CD4-positive, alpha-beta memory T cell (primary cell): ENCODE results near the gene PRPSAP2. TPM values are rescaled to one million over a fixed set of nuclear protein-coding genes. Genes with fewer than 3 reads are reported as not detected.
A peak's percentile ranks its signal among the peaks of the same experiment; 100 is the strongest.

Experiments
- CTCF ChIA-PET: fragments of 350-600 bp; sonication (Branson Sonifier 250); formaldehyde crosslinking; loops from one replicate; lab custom pipeline; 2021; ENCODE audit warnings: inconsistent platforms; ENCODE audit not compliant: partially characterized antibody; lab: Charles Lee
- POLR2A ChIA-PET: fragments of 350-600 bp; sonication (Branson Sonifier 250); formaldehyde crosslinking; loops from one replicate; lab custom pipeline; 2021; ENCODE audit not compliant: partially characterized antibody; lab: Charles Lee
- DNase-seq, 5 donors: peaks; one replicate each; pipeline versions ENCODE4 v3.0.0 to v3.0.0-alpha.2; 2020 to 2022; ENCODE audit warnings: mixed read lengths in 1 of 5
- H3K27ac ChIP-seq: one replicate; pipeline ENCODE4 v1.7.0; 2013; ENCODE audit warnings: low read depth, low read length
- H3K27me3 ChIP-seq: 2 replicates; pipeline ENCODE4 v1.7.0; 2013; ENCODE audit warnings: mild to moderate bottlenecking, low read length, moderate library complexity; ENCODE audit not compliant: insufficient read depth
- H3K36me3 ChIP-seq: 2 replicates; pipeline ENCODE4 v1.7.0; 2013; ENCODE audit warnings: mild to moderate bottlenecking, low read length, moderate library complexity; ENCODE audit not compliant: insufficient read depth
- H3K4me1 ChIP-seq: 2 replicates; pipeline ENCODE4 v1.7.0; 2013; ENCODE audit warnings: mild to moderate bottlenecking, low read length, moderate library complexity; ENCODE audit not compliant: insufficient read depth
- H3K4me3 ChIP-seq, 2 donors: one replicate each; pipeline ENCODE4 v1.7.0; 2013; ENCODE audit warnings: low read length in 2 of 2, mild to moderate bottlenecking in 1 of 2
- H3K9me3 ChIP-seq, 2 donors: one replicate each; pipeline ENCODE4 v1.7.0; 2013; ENCODE audit warnings: low read length in 2 of 2, control low read depth in 1 of 2; ENCODE audit not compliant: control insufficient read depth in 1 of 2
- H3K27ac Mint-ChIP-seq, 7 donors: one replicate each; pipeline ENCODE4 v1.8.0; 2020 to 2021; ENCODE audit warnings: mixed read lengths in 7 of 7, mild to moderate bottlenecking in 6 of 7, inconsistent platforms in 3 of 7, moderate library complexity in 3 of 7
- H3K27me3 Mint-ChIP-seq, 2 donors: one replicate each; pipeline ENCODE4 v1.8.0; 2020 to 2021; ENCODE audit warnings: mixed read lengths in 2 of 2
- H3K36me3 Mint-ChIP-seq, 2 donors: one replicate each; pipeline ENCODE4 v1.8.0; 2020 to 2021; ENCODE audit warnings: mixed read lengths in 2 of 2, inconsistent platforms in 1 of 2, mild to moderate bottlenecking in 1 of 2
- H3K4me1 Mint-ChIP-seq, 4 donors: one replicate each; pipeline ENCODE4 v1.8.0; 2020 to 2021; ENCODE audit warnings: mixed read lengths in 4 of 4, mild to moderate bottlenecking in 1 of 4
- H3K4me3 Mint-ChIP-seq, 8 donors: one replicate each; pipeline ENCODE4 v1.8.0; 2020 to 2021; ENCODE audit warnings: mixed read lengths in 8 of 8, mild to moderate bottlenecking in 7 of 8, moderate library complexity in 6 of 8, inconsistent platforms in 3 of 8
- H3K9me3 Mint-ChIP-seq, 8 donors: one replicate each; pipeline ENCODE4 v1.8.0; 2020 to 2021; ENCODE audit warnings: mixed read lengths in 8 of 8, mild to moderate bottlenecking in 5 of 8, inconsistent platforms in 3 of 8, moderate library complexity in 1 of 8
- intact Hi-C: fragments of 100-400 bp; cut with micrococcal nuclease; formaldehyde crosslinking; loops from one replicate; pipeline ENCODE4 v1.15.1; 2023
- polyA plus RNA-seq, 2 donors: library from polyadenylated mRNA; unstranded; fragments of 300-500 nt; fragmentation: Illumina TruSeq; gene quantifications; one replicate each; pipeline ENCODE4 v1.2.3, GENCODE V29; 2021
- total RNA-seq, 2 experiments: library from RNA; stranded (reverse); gene quantifications; one replicate each; pipeline ENCODE4 v1.2.3, GENCODE V29; 2021

The PRPSAP2 gene
- total and polyA plus RNA-seq, 4 experiments from 2014 or later: 32.3 to 55.6 (median 49.3) TPM

DNA sequence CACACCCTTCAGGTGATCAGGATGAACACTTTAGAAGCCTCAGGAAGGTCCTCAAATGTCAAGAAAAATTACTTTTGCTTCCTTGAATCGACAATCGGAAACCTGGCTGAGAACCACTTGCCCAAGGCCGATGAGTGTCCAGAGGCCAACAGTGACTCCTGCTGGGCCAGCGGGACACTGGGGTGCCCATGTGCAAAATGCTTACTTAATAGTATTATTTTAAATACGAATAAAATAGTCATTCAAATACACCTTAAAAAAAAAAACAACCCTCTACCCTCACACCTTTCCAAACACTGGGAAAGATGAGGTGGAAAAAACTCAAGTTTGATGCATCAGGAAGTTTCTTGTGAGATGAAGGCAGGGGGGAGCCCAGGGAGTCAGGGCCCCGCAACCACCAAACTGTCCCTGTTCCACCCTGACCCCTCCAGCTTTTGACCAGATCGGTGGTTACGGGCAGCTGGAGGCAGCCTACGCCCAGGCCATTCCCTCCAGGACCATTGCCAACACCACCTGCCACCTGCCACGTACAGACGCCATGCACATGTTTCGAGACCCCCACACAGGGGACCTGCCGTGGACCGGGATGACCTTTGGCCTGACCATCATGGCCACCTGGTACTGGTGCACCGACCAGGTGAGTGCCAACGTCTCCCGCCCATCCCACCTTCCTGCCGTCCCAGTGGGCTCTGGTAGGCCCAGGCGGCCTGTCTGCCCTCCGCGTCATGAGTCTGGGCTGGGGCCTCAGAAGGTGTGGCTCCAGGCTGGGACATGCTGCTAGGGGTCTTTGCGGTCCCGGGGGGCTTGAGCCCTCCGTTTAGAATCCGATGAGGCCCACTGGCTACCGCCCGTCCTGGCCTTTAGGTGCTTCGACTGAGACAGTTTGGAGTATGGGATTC lies 112.9 kb downstream of the PRPSAP2 start:
- H3K27me3 Mint-ChIP-seq: no peaks in the 10 kb centered on the region
- no peak overlapping the region for H3K4me3 Mint-ChIP-seq
- Histone ChIP-seq H3K4me1 (peaks cover 4% of the 10 kb centered on the region), H3K9me3 (no peaks in the 10 kb centered on the region), H3K27ac (no peak overlapping the region), H3K27me3 (no peaks in the 10 kb centered on the region), H3K36me3 (no peaks in the 10 kb centered on the region), H3K4me3 (no peak overlapping the region)
- peak overlapping the region in 3 of 7 donors; percentile 35 to 78 (median 37) for H3K27ac Mint-ChIP-seq
- H3K4me1 Mint-ChIP-seq: peaks cover 5 to 14% (median 11%) of the 10 kb centered on the region in 4 donors
- H3K36me3 Mint-ChIP-seq: peaks cover 3 to 5% of the 10 kb centered on the region in 2 donors
- DNase-seq: no peak
- POLR2A ChIA-PET: no interaction called here
- intact Hi-C loops: no loop called here
- CTCF ChIA-PET: interaction anchor here (2.2 to 2.3 kb wide), 2 partner anchors 10 kb away, joined by 9 to 12 read pairs; no protein-coding TSS in a partner anchor
- no peaks in the 10 kb centered on the region for H3K9me3 Mint-ChIP-seq

DNA sequence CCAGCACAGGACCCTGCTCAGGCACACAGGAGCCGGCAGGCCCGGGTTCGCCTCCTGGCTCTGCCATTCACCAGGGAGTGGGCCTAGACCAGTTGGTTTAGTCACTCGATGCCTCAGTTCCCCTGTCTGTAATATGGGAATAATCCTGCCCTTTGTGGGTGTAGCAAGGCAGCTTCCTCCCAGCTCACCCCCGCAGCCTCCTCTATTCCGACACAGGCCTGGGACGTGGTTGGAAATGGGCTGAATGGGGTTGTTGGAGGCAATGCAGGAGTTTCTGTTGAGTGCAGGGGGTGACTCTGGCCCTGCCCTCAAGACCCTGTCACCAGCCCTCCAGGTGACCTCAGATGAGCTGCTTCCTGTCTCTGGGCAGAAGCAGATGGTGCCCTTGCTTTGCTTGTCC lies 113.9 kb downstream of the PRPSAP2 start:
- no peak overlapping the region for H3K4me3 ChIP-seq
- ChIA-PET CTCF (interaction anchor here (2.2 kb wide), 1 partner anchor 11 kb away, joined by 9 read pairs; no protein-coding TSS in a partner anchor), POLR2A (no interaction called here)
- no peak overlapping the region for H3K27ac ChIP-seq
- H3K9me3 ChIP-seq: no peaks in the 10 kb centered on the region
- intact Hi-C loops: no loop called here
- no peaks in the 10 kb centered on the region for H3K27me3 Mint-ChIP-seq
- H3K9me3 Mint-ChIP-seq: no peaks in the 10 kb centered on the region
- peaks cover 3 to 8% of the 10 kb centered on the region in 2 donors for H3K36me3 Mint-ChIP-seq
- no peaks in the 10 kb centered on the region for H3K27me3 ChIP-seq
- no peak overlapping the region for H3K4me3 Mint-ChIP-seq
- no peak for DNase-seq
- H3K36me3 ChIP-seq: peaks cover 5% of the 10 kb centered on the region
- no peak overlapping the region for H3K27ac Mint-ChIP-seq
- peaks cover 5 to 14% (median 11%) of the 10 kb centered on the region in 4 donors for H3K4me1 Mint-ChIP-seq
- peaks cover 4% of the 10 kb centered on the region for H3K4me1 ChIP-seq

DNA sequence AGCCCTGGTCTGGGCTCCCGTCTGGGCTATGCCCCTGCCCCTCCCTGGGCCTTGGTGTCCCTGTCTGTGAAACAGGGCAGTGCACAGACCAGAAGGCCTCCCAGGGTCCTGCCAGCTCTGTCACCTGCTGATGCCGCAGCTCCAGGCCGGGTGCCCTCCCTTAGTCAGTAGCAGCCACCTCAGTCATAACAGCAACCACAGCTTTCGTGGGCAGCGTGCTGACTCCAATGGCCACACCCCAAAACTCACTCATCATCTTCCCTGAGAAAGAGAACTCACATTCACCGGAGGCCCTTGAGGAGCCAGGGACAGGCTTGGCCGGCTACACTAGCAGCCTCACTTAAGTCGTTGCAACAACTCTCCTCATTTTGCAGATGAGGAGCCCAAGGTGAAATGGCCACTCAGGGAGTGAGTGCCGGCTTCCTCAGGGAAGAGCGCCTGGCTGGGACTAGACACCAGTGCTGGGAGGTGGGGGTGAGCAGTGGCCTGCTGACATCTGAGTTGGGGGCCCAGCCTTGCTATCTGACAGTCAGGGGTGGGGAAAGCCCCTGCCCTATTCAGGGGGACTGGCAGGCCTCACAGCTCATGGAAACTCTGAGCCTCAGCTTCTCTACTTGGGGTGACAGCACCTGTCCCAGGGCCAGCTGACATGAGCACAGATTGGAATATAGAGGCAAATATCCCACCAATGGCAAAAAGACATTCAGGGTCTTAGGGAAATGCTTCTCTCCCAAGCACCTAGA lies 116.6 kb downstream of the PRPSAP2 start:
- peaks cover 9% of the 10 kb centered on the region for H3K36me3 ChIP-seq
- no peak overlapping the region for H3K27ac ChIP-seq
- Mint-ChIP-seq H3K27ac (no peak overlapping the region), H3K4me1 (peaks cover 4 to 10% (median 7%) of the 10 kb centered on the region in 4 donors), H3K9me3 (no peaks in the 10 kb centered on the region), H3K27me3 (no peaks in the 10 kb centered on the region), H3K4me3 (no peak overlapping the region), H3K36me3 (peaks cover 3 to 24% of the 10 kb centered on the region in 2 donors)
- ChIA-PET CTCF (no interaction called here), POLR2A (no interaction called here)
- intact Hi-C loops: no loop called here
- H3K4me3 ChIP-seq: no peak overlapping the region
- no peak for DNase-seq
- H3K9me3 ChIP-seq: no peaks in the 10 kb centered on the region
- H3K4me1 ChIP-seq: peaks cover 4% of the 10 kb centered on the region
- no peaks in the 10 kb centered on the region for H3K27me3 ChIP-seq

DNA sequence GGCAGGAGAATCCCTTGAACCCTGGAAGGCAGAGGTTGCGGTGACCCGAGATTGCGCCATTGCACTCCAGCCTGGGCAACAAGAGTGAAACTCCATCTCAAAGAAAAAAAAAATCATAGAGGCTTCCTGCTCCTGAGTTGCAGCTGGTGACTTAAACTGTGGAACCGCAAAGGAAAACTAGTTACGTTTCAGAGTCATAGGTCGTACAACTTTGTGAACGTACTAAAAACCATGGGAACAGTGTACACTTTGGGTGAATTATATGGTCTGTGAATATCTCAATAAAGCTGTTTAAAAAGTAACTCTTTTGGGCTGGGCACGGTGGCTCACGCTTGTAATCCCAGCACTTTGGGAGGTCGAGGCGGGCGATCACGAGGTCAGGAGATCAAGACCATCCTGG lies 117.7 kb downstream of the PRPSAP2 start:
- H3K4me3 ChIP-seq: no peak overlapping the region
- Mint-ChIP-seq H3K4me1 (no peaks in the 10 kb centered on the region), H3K27me3 (no peaks in the 10 kb centered on the region), H3K9me3 (no peaks in the 10 kb centered on the region), H3K27ac (no peak overlapping the region), H3K4me3 (no peak overlapping the region), H3K36me3 (peaks cover 0 to 28% of the 10 kb centered on the region in 2 donors)
- H3K4me1 ChIP-seq: no peaks in the 10 kb centered on the region
- no peak for DNase-seq
- ChIA-PET POLR2A (no interaction called here), CTCF (interaction anchor here (1.1 kb wide), 1 partner anchor 15 kb away, joined by 8 read pairs; no protein-coding TSS in a partner anchor)
- intact Hi-C loops: no loop called here
- peaks cover 9% of the 10 kb centered on the region for H3K36me3 ChIP-seq
- H3K27ac ChIP-seq: no peak overlapping the region
- H3K9me3 ChIP-seq: no peaks in the 10 kb centered on the region
- no peaks in the 10 kb centered on the region for H3K27me3 ChIP-seq

DNA sequence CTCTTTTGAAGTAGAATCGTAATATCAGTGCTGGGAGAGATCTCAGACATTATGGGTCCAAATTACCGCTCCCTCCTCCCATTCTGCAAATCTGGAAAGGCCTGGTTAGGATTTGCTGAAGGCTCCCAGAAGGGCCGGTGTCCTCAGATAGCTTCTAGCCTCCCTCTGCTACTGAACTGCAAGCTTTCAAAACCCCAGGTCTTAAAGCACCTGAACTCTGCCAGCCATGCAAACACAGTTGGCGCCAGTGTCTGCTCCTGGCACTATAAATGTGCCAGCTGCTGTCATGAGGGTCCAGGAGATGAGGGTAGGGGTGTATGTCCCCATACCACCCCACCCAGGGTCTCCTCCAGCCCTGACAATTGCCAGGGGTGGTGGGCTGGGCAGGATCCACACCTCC lies 118.3 kb downstream of the PRPSAP2 start:
- H3K4me1 Mint-ChIP-seq: no peaks in the 10 kb centered on the region

DNA sequence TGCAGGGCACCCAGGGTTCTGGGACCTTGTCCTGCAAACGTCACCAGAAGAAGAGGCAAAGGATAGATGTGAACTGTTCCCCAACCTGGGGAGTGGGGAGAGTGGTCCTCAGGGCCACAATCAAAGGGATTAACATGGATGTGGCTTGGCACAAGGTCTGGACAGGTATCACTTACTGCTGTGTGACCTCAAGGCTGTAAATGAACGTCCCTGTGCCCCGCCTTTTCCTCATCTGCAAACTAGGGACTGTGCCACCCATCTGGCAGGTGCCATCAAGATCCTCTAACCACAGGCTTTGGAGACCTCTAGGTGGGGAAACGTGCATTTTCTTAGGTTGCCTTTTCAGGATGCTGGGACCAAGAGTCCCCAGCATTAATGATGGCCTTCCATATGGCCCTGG lies 119.1 kb downstream of the PRPSAP2 start:
- Mint-ChIP-seq H3K27me3 (no peaks in the 10 kb centered on the region), H3K4me1 (no peaks in the 10 kb centered on the region), H3K4me3 (no peak overlapping the region), H3K27ac (no peak overlapping the region), H3K9me3 (no peaks in the 10 kb centered on the region), H3K36me3 (peaks cover 0 to 30% of the 10 kb centered on the region in 2 donors)
- ChIA-PET CTCF (interaction anchor here (1.5 kb wide), 1 partner anchor 16 kb away, joined by 6 read pairs; no protein-coding TSS in a partner anchor), POLR2A (no interaction called here)
- no peak for DNase-seq
- intact Hi-C loops: no loop called here
- no peaks in the 10 kb centered on the region for H3K4me1 ChIP-seq
- no peaks in the 10 kb centered on the region for H3K27me3 ChIP-seq
- peaks cover 9% of the 10 kb centered on the region for H3K36me3 ChIP-seq
- no peak overlapping the region for H3K4me3 ChIP-seq
- no peak overlapping the region for H3K27ac ChIP-seq
- H3K9me3 ChIP-seq: no peaks in the 10 kb centered on the region

More for the DNA sequence above, 118.3 kb downstream of the PRPSAP2 start:
- Mint-ChIP-seq H3K36me3 (peaks cover 0 to 30% of the 10 kb centered on the region in 2 donors), H3K4me3 (no peak overlapping the region), H3K27ac (no peak overlapping the region), H3K9me3 (no peaks in the 10 kb centered on the region), H3K27me3 (no peaks in the 10 kb centered on the region)
- ChIA-PET CTCF (interaction anchor here (1.1 kb wide), 1 partner anchor 15 kb away, joined by 8 read pairs; no protein-coding TSS in a partner anchor), POLR2A (no interaction called here)
- Histone ChIP-seq H3K36me3 (peaks cover 9% of the 10 kb centered on the region), H3K4me1 (no peaks in the 10 kb centered on the region), H3K27me3 (no peaks in the 10 kb centered on the region), H3K9me3 (no peaks in the 10 kb centered on the region), H3K27ac (no peak overlapping the region), H3K4me3 (no peak overlapping the region)
- DNase-seq: no peak
- intact Hi-C loops: no loop called here

DNA sequence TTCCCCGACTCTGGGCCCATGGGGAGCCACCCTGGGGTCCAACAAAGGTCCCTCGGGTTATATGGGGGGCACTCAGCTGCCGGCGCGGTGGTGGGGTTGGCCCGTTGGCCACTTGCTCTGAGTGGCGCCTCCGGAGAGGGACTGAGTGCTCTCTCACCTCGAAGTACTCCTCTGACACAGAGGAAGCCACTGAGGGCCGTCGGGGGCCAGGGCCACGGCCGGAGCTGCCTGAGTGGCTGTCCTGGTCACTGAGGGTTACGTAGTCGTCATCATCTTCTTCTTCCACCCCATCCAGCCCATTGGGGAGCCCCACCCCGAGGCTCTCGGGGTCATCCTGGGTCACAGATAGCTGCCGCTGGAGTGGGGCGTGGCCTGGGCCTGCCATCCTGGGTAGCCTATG lies 119.7 kb downstream of the PRPSAP2 start:
- H3K27ac Mint-ChIP-seq: no peak overlapping the region
- Histone ChIP-seq H3K36me3 (peaks cover 9% of the 10 kb centered on the region), H3K27me3 (no peaks in the 10 kb centered on the region), H3K4me1 (no peaks in the 10 kb centered on the region), H3K9me3 (no peaks in the 10 kb centered on the region), H3K4me3 (no peak overlapping the region), H3K27ac (no peak overlapping the region)
- no peaks in the 10 kb centered on the region for H3K9me3 Mint-ChIP-seq
- no peak for DNase-seq
- H3K36me3 Mint-ChIP-seq: peaks cover 0 to 30% of the 10 kb centered on the region in 2 donors
- POLR2A ChIA-PET: no interaction called here
- H3K4me1 Mint-ChIP-seq: no peaks in the 10 kb centered on the region
- no peak overlapping the region for H3K4me3 Mint-ChIP-seq
- intact Hi-C loops: no loop called here
- no peaks in the 10 kb centered on the region for H3K27me3 Mint-ChIP-seq
- CTCF ChIA-PET: interaction anchor here (1.5 kb wide), 1 partner anchor 17 kb away, joined by 6 read pairs; no protein-coding TSS in a partner anchor
